DMS153 treated with DMSO at 0.1 percent for 48 hours (cell line): Measurements from ENCODE around the gene SCYGR8.
"Not testable (repeated sequence)": the region's sequence is repeated elsewhere in the genome, so short reads cannot be mapped to it uniquely, and the experiment has no call there.

Source experiments
- DNase-seq: peaks from one replicate; lab custom pipeline; 2025; ENCODE audit not compliant: unreplicated experiment; lab: John Stamatoyannopoulos, UW

The SCYGR8 gene, protein sequence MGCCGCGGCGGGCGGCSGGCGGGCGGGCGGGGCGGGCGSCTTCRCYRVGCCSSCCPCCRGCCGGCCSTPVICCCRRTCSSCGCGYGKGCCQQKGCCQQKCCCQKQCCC

DNA sequence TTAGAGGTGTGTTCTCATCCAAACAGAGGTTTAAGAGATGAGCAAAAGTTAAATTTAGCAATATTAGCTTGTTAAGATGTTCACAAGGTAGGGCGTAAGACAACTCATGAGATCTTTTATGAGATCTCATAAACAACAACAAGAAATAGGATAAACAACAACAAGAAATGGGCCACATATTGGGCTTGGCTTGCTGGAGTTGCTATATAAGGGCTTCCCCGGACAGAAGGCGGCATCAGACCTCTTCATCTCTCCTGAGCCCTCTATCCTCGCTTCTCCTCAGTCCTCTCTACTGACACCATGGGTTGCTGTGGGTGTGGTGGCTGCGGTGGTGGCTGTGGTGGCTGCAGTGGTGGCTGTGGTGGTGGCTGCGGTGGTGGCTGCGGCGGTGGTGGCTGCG is at the start of gene SCYGR8:
TSS of gene SCYGR8 (plus strand) at position 301 of the 400 bp plus-strand sequence. CDS start at position 301, 0 bp downstream.
- DNase-seq, result no peak

DNA sequence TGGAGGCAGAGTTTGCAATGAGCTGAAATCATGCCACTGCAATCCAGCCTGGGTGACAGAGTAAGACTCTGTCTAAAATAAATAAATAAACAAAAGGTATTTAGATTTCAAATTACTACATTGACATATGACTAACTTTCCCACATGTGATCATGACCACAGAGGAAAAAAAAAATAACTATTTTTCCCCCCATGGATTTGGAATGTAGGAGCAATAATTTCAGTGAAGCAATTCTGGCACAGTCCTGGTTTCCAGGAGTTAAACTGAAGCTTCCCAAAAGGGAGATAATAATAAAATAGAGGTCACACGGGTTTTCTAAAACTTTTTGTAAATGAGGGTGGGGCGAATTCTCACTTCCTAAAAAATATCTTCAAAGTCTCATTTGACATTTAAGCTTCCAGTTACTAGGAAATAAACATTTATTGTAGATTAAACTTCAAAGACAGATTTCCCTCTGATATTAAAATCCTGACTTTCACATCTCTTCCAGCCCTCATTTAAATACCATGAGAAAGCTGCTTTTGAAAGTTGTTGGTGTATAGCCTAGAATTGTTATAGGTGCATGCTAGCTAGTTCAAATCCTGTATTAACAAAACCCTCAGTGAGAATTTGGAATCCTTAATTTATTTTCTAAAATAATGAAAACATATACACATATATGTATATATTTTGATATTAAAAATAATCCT is 48.6 kb upstream of the SCYGR8 start:
- no peak for DNase-seq

DNA sequence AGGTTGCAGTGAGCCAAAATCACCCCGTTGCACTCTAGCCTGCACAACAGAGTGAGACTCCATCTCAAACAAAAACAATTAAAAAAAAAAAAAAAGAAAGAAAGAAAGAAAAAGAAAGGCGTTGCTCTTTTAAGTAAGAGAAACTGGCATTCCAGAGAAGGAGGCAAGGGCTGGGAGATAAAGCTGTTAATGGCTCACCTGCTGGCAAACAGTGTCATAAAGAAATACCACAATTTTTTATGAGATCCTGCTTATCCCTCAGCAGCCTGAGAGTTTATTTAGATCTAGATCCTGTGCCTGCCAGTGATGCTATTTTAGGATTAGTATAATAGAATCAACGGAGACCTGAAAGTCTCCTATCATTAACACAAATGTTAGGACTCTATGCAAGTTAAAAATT is 44.1 kb upstream of the SCYGR8 start:
- no peak for DNase-seq

DNA sequence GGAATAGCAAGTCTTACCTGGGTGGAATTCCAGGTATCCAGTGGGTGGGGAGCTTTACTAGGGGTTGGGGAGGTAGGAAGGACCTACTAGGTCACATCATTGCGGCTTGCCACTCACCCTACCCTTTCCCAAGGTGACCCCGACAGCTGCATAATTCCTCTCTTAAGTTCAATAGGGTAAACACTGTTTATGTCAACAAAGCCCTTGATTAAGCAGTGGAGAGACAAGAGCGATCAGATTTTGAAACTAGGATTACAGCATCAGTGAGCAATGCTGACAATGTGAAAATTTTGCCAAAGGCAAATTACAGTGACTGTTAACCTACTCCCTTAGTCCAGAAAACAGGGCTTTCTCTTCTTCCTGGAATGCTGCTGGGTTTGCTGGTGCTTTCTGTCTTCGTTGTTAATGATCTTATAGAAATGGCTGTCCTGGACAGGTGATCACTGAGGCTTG is 42.4 kb upstream of the SCYGR8 start:
- no peak for DNase-seq

DNA sequence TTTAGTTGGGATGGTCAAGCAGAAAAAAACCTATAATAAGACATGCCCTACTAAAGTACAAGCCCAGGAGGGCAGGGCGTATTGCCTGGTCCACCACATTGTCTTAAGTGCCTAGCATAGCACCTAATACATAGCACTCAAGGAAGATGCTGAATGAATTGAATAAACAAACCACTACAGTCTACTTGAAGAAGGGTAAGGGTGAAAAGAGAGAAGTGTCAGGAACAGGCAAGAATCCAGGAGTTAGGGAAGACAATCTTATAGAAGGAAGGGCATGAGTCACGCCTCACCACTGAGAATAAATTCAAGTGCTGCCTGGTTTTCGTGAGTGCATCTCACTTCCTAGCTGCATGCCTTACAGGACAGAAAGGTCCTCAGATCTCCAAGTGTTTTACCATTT is 41.7 kb upstream of the SCYGR8 start:
- no peak for DNase-seq

DNA sequence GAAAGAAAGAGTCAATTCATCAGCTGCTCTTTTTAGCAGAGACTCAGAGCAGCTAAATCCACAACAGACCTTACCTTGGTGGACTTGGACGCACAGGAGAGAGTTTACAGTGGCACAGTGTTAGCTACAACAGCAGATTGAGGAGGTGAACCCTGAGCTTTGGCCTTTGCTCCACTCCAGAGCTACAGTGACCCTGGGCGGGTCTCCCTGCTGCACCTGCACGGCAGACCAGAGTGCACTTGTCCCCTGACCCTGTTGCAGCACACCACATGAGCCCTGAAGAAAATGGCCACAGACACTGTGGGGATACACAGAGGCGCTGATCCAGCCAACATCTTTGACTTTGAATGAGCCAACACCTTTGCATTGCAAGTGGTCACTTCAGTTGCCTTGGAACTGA is 38.8 kb upstream of the SCYGR8 start:
- DNase-seq, result no peak

DNA sequence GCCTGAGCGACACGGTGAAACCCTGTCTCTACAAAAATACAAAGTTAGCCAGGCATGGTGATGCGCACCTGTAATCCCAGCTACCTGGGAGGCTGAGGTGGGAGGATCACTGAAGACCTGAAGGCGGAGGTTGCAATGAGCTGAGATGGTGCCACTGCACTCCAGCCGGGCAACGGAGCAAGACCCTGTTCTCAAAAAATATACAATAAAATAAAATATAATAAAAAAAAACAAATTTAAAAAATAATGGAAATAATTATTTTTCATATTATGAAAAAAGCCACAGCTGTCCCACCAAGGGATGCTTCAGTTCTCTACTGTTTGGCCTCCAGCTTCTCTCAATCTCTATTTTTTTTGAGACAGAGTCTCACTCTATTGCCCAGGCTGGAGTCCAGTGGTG is 38.3 kb upstream of the SCYGR8 start:
- no peak for DNase-seq

DNA sequence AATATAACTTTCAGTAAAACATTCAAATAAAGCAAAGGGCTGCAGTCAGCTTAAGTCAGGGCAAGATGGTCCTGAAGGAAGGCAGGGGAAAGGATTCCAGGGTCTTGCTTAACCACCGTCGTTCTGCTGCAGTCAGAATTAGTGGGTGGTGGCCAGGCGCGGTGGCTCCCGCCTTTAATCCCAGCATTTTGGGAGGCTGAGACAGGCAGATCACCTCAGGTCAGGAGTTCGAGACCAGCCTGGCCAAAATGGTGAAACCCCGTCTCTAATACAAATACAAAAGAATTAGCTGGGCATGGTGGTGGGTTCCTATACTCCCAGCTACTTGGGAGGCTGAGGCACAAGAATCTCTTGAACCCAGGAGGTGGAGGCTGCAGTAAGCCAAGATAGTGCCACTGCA is 34.7 kb upstream of the SCYGR8 start:
- no peak for DNase-seq

DNA sequence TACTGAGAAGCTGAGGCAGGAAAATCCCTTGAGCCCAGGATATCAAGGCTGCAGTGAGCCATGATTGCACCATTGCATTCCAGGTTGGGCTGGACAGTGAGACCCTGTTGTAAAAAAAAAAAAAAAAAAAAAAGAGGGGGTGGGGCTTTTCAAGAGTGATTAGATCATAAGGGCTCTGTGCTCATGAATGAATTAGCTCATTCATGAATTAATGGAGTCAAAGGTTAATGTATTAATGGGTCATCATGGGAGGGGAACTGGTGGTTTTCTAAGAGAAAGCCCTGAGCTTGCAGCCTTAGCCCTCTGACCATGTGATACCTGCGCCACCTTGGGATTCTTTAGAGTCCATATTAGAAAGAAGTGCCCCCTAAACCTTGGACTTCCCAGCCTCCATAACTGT is 32.4 kb upstream of the SCYGR8 start:
- DNase-seq, result no peak

DNA sequence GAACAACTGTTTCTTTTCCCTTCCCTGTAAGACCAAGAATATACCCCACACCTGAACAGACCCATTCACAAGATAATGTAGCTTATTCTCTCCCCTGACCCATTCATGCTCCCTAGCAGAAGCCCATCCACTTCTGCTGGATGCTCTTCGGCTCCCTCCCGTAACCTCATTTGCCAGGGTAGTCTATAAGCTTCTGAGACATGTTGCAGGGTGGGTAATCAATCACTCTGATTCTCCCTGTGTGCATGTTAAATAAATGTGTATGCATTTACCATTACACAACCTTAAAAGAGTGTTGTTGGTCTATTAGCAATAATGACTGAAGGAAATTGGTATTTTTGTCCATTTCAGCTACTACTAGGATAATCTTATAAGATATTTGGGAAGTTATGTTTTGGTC is 29.2 kb upstream of the SCYGR8 start:
- no peak for DNase-seq

DNA sequence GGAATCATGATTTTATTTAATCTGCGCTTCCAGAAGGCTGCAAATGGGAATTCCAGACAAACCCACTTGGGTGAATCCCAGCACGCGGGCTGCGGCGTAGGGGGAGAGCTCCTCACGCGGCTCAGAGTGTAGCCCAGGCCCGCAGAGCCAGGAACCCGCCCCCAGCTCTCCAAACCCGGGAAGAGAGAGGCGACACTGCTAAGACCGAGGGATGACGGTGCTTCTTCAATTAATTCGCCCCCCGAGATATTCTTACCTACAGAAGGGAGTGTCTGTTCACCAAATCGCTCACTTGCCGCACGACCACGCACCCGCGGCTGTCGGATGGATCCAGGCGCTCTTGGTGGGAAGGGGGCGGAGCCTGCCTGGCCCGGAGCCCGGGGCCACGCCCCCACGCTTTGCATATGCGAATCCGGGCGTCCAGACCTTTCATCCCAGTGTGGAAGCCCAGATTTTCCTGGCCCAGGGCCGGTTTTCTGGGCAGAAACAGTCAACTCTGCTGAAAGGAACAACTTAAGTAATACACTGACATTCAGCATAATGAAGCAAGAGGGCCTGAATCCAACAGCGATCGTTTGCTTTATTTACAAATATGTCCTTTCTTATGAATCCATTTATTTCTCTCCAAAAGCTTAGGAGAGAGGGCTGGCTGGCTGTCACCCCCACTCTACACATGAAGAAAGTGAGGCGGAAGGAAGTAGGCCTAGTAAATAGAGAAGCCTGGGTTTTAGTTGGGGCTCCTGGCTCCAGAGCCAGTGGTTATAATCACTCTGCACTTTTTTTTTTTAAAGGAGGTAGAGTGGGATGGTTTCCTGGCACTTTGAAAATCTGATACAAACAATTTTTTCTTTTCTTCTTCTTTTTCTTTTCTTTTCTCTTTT is 27.8 kb upstream of the SCYGR8 start, which contains the start of gene SLC19A3:
TSS of gene SLC19A3 (minus strand) at position 342 of the 881 bp plus-strand sequence. CDS start 15,710 bp downstream, outside the sequence.
- peak; percentile 3 for DNase-seq

DNA sequence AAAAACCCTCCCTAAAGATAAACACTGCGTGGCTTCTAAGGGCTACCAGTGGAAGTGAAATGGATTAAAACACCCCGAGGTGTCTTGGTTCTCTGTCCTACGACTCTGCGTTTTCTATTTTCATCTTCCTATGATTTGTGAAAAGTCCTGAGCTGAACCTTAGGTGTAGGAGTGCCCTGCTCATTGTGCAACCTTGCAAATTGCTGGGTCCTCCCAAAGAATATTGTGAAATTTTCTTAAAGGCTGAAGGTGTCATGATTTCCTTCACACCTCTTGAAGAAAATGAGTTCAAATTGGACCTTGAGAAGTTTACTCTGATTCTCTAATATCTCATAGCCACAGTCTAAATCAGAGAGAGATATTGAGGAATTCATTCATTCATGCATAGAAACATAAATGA is 26.1 kb upstream of the SCYGR8 start:
- DNase-seq, result no peak

DNA sequence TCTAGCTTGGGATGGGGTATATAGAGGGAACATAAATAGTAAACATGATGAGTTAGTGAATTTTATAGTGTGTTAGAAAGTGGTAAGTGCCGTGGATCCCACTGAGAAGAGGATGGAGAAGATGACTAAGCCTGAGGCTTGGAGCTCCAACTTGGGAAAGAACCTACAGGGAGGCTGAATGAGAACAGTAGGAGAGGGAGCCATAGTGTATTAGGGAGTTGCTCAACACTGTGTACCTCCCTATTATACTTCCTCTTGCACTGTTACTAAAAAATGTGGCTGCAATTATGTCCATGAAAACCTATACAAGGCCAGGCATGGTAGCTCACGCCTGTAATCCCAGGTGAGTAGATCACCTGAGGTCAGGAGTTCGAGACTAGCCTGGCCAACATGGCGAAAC is 25.0 kb upstream of the SCYGR8 start:
- no peak for DNase-seq

DNA sequence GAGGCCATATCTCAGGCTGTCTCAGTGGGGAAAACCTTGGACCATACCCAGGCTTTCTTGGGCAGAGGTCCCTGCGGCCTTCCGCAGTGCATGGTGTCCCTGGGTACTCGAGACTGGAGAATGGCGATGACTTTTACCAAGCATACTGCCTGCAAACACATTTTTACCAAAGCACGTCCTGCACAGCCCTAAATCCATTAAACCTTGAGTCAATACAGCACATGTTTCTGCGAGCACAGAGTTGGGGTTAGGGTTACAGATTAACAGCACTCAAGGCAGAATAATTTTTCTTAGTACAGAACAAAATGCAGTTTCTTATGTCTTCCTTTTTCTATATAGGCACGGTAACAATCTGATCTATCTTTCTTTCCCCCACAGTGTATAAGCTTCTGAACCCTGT is 22.9 kb upstream of the SCYGR8 start:
- not testable (repeated sequence) for DNase-seq

DNA sequence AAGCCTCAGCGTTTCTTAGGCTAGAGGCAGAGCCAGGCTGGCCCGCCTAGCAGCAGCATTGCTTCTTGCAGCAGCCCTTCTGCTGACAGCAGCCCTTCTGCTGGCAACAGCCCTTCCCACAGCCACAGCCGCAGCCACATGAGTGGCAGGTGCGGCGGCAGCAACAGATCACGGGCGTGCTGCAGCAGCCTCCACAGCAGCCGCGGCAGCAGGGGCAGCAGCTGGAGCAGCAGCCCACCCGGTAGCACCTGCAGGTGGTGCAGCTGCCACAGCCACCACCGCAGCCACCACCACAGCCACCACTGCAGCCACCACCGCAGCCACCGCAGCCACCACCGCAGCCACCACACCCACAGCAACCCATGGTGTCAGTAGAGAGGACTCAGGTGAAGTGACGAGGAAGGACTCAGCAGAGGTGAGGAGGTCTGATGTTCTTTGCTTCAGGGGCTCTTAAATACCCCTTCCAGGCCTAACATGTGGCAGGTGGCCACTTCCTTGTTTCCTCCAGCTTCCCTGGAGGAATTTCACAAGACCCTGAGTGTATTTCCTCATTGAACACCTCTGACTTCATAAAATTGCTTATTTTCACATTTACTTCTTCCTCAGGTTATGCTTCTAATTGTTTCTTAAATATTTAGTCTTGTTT is 21.2 kb upstream of the SCYGR8 start, which contains the start of gene SCYGR6:
TSS of gene SCYGR6 (minus strand) at position 364 of the 646 bp plus-strand sequence. CDS start at position 364, 0 bp downstream.
- no peak for DNase-seq

DNA sequence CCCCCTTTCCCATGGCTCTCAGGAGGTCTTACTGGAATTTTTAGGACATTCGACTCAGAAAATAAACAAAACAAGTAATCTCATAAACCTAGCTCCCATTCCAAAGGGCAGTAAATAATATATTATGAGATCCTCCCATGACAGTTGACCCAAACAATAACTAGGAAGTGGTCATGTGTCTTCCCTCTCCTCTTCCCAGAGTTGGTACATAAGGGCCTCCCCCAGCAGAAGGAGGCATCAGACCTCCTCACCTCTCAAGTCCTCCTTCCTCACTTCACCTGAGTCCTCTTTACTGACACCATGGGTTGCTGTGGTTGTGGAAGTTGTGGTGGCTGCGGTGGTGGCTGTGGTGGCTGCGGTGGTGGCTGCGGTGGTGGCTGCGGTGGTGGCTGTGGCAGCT is 17.7 kb upstream of the SCYGR8 start, which contains the start of gene SCYGR7:
TSS of gene SCYGR7 (plus strand) at position 301 of the 400 bp plus-strand sequence. CDS start at position 301, 0 bp downstream.
- DNase-seq, result no peak

DNA sequence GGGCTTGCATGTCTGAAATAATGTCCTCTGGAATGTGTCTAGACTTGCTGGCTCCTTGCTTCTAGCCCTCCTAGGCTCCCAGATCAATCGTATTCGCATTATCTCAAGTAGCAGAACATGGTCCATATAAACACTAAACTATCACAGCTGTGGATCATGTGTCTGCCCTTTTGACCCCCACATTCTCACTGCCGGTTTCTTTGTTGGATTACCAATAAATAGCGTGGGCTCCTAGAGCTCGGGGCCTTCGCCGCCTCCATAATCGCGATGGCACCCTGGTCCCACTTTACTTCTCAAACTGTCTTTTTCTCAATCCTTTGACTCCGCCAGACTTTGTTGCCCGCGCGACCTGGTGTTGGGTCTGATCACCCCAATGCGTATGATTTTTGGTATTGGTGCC is 6.3 kb upstream of the SCYGR8 start:
- DNase-seq, result no peak

DNA sequence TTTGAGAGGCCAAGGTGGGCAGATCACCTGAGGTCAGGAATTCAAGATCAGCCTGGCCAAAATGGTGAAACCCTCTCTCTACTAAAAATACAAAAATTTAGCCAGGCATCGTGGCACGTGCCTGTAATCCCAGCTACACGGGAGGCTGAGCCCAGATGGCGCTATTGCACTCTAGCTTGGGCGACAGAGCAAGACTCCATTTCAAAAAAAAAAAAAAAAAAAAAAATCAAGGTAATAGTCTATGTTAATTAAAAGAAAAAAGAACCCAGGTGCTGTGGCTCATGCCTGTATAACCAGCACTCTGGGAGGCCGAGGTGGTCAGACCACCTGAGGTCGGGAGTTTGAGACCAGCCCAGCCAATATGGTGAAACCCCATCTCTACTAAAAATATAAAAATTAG is 5.0 kb upstream of the SCYGR8 start:
- DNase-seq, result not testable (repeated sequence)

DNA sequence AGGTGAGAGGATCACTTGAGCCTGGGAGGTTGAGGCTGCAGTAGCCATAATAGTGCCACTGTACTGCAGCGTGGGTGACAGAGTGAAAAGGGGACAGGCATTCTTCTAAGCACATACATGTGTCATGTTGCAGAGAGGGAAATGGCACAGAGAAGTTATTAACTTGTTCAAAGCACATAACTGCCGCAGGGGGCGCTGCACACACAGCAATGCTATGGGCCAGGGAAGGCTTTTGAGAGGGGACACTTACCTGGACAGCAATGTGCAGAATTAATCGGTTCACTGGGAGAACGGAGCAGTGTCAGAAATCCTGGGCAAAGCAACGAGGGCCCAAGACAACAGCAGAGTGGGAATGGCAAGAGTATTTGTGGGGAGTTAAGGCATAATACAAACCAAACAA is 2.4 kb downstream of the SCYGR8 start:
- DNase-seq, result no peak

DNA sequence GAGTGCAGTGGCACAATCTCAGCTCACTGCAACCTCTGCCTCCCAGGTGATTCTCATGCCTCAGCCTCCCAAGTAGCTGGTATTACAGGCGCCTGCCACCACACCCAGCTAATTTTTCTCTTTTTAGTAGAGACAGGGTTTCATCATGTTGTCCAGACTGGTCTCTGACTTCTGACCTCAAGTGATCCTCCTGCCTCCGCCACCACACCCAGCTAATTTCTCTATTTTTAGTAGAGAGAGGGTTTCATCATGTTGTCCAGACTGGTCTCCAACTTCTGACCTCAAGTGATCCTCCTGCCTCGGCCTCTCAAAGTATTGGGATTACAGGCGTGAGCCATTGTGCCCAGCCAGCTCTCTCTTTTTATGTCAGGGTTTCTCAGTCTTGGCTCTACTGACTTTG is 10.6 kb downstream of the SCYGR8 start:
- not testable (repeated sequence) for DNase-seq
